HG02610 (cell line): ENCODE measurements around the gene PYGO2.

Experiments used
- ATAC-seq: cut with Tn5 transposase; IDR thresholded peaks from one replicate; pipeline ENCODE4 v1.9.1; 2021; ENCODE audit warnings: mild to moderate bottlenecking, moderate library complexity; ENCODE audit not compliant: unreplicated experiment

The PYGO2 gene

DNA sequence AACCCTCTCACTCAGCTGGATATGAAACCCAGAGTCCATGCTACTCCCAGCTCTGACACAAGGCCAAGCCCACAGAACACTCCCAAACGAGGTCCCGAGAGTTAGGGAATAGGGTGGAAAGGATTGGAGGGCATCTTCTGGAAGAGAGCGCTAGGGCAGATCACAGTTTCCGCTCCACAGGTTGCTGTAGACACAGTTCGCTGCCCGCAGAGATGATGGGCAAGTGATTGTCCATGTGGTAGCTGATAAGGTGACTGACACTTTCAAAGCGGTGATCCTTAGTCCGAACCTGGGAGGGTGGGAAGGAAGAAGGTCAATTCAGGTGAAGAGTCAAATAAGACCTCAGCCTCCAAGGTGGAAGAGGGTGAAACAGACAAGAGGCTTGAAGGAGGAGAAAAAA is 2.1 kb upstream of the PYGO2 start:
- no peak for ATAC-seq

DNA sequence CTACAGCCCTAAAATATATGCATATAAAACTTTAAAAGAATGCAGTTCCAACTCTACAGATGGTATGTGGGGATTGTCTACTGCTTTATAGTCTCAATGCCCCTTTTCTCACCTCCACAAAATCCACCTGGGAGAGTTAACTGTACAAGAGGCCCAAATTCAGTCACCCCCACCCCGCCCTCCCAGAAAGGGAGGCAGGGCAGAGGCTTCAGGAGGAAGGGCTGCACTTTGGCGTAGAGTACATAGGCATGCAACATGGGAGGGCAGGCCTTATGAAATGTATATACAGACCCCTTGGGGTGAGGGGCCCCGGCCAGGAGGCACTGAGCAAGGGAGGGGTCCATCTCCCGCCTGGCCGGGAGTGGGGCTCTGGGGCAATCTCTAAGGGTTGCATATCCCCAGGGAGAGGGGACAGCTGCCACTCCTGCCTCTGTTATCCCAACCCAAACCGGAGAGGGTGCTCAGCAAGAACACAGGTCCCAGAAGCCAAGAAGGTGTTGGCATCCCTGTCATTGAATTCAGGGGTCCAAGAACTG is 1.3 kb upstream of the PYGO2 start:
- ATAC-seq = no peak

DNA sequence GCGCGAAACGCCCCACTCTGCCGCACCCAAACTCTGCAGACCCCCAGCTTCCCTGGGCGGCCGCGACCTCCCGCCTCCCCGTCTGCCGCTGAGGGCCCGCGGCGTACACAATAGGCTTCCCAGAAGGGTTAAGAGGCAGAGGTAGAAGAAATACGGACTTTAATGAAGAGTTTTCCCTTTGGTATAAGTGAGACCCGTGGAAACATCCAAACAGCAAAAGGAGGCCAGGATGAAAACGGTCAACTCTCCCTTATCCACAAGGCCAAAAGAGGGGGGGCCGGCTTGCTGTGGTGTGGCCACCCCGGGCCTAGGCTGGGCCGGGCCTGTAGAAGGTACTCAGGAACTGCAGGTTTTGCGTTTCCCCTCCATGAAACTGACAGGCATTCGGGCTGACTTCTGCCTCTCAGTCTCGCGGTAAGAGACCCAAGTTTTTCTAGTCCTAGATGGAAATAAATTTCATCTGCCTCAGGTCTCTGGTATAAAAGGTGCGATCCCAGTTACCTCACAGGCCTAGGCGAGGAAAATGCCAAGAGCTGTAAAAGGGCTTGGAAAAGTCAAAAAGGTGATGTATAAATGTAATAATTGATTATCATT is 671 bp upstream of the PYGO2 start:
- no peak for ATAC-seq

DNA sequence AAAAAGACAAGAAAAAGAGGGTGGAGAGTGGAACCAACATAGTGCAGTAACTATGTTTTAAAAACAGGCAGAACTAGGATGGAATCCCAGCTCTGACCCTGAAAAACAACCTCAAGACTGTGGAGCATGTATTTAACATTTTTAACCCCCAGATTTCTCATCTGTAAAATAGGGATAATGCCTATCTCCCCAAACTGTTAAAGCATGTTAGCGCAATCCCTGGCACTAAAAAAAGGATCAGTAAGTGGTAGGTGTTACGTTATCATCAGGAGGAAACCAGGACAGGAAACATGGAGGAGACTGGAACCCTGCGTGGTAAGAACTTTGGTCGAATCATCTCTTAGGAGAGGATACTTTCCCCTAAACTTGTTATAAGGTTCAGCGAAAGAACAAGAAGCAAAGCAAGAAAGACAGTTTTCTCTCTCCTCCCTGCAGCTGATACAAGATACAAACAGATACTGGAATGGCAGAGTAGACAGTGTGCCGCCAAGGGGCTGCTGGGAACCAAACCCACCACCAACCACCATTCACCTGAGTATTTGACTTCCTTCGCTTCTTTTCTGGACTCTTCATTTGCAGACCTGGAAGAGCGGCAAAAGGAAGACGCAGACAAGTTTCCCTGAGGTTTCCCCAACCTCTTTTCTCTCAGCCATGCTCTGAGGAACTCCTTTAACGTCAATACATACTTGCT is 991 bp downstream of the PYGO2 start:
- ATAC-seq = no peak

DNA sequence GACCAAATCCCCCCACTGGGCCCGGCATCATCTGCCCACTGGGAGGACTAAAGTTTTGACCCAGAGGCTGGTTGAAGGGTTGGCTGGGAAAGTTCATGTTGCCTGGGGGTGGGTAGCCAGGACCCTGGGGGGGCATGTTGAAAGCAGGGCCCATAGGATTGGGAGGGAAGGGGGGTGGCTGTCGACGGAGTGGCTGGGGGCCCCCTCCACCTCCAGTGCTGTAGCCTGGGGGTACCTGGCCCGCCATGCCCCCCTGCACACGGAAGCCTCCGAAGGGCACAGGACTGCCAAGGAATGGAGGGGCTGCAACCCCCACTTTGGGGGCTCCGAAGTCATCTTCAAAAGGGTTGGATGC is 2.2 kb downstream of the PYGO2 start:
- no peak for ATAC-seq

DNA sequence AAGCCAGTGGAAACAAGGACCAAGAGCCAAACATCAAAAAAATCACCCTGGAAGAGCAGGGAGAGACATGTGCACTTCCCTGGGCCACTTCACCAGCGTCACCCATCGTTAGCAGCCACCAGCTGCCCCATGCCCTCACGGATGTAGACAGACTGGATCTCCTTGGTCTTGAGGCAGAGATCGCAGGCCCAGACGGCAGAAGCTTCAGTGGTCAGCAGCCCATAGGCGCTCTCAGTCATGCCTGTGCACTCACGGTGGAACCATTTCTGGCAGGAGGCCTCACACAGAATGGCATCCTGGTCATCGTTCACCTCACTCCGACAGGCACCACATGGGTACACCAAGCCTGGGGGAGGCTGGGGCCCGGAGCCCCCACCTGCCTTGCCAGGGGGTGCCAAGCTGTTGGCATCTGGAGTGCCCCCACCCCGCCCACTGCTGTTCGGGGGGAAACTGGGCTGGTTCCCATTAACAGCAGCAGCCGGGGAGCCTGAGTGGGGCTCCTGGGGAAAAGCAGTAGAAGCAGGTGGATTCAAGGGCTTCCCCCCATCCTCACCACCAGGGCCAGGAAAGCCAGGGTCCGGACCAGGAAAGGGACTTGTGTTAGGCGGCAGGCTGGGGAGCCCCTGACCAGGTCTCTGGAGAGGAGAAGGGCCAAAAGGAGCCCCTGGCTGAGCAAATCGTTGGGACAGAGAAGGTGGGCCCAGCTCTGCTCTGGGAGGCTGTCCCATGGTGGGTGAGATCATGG is 2.7 kb downstream of the PYGO2 start:
- ATAC-seq = no peak

DNA sequence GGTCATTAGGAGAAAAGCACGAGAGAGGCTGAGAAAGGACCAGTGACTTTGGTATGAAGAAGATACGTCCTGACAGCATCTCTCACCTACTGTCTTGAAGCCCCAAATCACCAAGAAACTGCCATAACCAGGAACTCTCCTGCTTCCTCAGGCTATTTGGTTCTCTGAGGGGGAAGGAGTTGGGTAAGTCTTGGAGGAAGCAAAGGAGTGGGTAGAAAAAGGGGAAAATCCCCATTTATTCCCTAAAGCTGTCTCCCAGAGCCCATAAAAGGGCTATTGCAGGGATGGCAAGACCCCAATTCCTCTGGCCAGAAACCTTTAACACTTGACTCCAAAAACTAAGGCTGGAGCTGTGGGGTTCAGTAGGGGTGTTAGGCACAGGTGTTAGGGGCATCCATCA is 3.5 kb downstream of the PYGO2 start:
- no peak for ATAC-seq

DNA sequence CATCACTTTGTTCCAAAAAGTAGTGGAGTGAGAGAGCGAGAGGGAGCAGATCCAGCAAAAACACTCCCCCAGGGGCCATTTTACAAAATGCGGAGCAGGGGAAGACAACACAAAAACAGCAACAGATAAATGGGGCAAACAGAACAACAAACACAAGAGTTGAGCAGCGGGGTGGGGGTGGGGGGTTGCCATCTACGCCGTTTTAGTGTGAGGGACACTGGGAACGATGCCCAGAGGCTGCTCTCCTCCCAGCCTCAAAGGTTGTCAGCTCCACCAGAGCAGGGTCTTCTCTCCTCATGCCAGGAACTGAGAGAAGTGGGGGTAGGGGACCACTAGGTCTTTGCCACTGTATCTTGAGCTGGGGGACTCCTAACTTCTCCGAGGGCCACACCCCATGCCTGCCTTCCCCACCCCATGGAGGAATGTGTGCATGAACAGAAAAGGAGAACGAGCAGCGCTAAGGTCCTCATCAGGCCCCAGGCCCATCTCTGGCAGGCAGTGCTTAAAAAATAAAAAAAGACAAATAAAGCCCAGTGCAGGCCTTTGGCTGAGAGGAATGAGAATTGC is 4.4 kb downstream of the PYGO2 start:
- ATAC-seq = no peak

DNA sequence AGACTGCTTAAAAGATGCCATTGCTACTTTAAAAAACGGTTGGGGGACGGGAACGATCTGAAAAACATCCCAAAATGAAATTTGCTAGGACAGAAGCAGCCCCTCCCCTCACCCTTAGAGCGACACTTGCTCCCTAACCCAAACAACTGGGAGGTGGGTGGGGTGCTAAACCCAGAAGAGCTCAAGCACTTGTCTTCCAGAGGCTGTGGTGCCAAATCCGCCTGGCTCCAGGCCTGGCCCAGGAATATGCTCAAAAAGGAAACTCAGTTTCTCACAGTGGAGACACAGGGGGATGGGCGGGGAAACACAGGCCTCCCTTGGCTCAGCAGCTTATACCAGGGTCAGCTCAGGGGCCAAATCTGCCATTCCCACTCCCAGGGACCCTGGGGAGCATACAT is 5.0 kb downstream of the PYGO2 start:
- no peak for ATAC-seq

DNA sequence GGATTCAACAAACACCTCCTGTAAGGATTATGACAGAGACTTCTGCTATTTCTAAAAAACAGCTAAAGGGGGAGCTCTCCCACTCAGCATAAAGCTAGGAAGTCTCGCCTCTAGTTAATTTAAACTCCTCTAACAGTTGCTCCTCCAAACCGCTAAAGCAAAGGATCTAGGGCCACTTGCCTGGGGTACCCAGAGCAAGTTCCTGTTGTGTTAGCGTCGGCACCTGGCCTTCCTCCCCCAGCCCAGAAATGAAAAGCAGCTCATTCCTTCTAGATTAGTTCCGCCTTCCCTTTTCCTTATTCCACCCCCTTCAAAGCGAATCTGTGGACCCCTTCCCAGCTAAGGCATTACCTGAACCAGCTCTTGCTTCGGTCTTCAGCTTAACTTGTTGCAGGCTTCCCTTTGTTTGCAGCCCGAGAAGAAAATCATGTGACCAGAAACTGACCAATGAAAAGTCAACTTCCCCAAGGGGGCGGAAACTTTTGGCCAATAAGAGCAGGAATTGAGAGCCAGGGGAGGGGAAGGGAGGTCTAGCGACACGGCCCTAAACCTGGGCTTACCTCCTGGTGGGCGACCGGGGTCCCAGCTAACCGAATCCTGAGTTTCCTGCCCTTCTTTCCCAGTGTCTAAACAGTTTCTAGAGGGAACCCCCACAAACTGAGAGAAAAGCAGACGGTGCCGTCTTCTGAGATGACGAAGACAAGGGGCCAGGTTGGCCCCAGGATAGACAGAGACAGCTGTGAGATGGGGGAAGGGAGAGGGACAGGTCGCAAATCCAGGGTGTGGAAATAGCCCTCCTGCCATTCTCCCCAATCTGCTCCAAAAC is 5.7 kb downstream of the PYGO2 start, which contains the start of gene PBXIP1:
TSS of gene PBXIP1 (minus strand) at position 382 of the 826 bp plus-strand sequence. CDS start 2,378 bp downstream, outside the sequence.
- peak; percentile 45 for ATAC-seq

DNA sequence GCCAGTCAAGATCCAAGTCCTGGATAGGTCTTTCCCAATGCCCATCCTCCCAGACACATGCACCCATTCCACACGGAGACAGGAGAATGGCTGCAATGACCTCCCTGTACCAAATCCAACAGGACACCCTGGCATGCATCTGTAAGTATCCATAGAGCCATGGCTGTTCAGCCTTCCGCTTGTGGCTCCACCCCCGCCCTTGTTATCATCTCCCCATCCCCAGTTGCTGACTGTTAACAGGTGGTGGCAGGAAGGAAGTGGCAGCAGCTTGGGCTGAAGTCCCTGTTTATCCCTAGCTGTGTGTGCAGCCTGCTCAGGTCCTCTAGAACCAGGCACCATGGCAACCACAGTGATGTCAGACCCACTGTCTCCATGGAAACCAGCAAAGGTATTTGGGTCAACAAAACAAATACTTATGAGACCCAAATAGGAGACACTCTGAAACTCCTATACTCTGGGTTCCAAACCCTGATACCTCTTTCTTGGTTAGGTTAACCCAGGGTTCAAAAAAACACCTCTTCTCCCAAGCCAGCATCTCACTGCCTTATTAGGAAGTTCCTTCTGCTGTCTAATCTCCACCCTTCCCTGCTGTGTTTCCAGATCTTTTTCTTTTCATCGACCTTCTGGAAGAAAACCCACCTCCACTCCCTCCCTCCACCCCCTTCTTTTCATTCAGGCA is 6.4 kb downstream of the PYGO2 start:
- peak; percentile 54 for ATAC-seq

DNA sequence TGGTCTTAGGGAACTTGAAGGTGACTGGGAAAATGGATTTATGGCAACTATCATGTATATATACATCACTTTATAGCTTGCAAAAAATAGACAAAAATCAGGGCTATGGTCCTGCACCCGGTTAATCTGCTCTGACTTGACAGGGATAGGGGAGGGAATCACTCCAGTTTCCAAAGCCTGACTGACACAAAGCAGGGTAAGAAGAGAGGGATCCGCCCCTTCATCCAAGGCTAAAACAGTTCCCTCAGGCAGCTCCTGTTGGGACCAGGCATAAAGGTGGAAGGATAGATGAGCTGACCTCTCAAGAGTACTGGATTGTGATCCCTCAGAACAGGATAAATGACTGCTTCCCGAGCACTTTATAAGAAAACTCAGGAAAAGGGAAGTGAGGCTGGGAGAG is 7.0 kb downstream of the PYGO2 start:
- ATAC-seq = no peak

DNA sequence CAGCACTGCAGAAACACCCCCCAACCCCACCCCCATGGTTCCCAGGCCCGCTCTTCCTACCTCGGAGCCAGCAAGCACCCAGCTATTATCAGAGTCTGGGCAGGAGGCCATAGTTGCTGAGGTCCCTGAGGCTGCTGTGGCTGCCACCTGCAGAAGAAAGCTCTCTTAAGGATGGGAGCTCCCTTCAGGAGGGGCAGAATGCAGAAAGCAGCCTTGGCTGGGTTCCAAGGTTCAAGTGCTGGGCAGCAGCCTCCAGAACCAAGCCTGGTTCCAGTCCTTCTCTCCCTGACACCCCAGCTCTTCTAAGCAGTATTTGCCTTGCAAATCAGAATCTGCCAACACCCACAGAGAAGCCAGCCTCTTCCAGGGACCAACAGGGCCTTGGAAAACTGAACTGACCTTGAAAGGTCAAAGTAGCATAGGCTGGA is 8.0 kb downstream of the PYGO2 start:
- ATAC-seq = no peak

DNA sequence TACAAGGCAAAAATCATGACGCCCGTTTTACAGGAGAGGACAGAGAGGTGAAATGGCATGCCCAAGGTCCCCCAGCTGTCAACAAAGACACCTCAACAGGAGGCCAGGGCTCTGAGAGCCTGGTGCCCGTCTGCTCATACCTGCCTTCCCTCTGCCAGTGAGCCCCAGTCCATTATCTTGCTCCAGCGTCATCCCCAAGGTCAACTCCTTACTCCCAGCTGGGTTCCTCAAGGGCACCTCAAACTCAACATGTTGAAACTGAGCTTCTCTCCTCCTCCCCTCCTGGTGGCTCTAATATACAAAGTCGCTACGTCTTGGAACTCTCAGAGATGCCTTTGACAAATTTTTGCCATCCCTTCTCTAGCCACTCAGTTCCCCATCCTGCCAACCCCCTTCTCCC is 8.9 kb downstream of the PYGO2 start:
- ATAC-seq = no peak

DNA sequence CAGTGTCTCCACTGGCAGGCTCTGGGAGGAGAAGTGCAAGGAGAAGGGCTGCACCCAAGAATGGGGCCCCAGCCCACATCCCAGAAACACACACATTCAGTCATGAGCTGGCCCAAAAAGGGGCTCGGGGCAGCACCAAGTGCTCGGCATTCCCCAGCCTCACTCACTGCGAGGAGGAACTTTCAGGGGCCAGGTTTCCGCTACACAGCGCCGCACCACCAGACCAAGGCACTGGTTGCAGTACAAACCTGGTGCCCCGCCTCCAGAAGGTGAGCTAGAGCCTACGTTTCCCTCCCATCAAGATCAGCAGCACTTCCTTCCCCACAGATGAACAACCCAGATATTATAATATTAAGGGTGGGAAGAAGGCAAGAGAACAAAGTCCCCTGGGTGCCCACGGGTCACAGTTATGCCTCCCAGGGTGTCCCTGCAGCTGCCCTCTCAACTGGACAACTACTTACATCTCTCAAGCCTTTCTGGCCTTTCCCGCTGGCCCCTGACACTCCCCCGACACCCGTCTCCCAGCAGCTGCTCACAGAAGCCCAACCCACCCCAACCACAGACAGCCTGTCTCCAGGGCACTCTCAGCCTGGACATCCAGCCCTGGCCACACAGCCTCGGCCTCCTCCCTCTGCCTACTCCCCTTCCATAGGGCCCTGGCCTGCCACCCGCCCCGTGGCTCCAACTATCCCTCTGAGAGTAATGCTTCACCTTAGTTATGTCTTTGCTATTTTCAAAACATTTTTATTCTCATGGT is 9.5 kb downstream of the PYGO2 start:
- ATAC-seq = no peak

DNA sequence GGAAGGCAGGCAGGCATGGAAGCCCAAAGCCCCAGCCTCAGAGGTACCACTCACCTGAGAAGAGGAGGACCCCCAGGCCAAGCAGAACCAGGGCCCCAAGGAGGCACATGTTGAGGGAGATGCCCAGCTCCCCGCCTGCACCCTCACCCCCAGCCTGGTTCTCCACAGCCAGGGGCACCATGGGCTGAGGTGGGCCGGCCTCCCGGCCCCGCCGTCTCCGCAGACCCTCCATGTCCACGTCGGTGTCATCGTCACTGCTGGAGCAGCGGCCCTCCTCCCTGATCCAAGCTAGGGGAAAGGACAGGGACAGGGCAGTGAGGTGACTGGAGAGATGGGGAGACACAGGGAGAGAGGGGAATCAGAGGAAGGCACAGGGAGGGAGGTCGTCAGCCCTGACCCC is 13.5 kb downstream of the PYGO2 start:
- ATAC-seq = no peak

DNA sequence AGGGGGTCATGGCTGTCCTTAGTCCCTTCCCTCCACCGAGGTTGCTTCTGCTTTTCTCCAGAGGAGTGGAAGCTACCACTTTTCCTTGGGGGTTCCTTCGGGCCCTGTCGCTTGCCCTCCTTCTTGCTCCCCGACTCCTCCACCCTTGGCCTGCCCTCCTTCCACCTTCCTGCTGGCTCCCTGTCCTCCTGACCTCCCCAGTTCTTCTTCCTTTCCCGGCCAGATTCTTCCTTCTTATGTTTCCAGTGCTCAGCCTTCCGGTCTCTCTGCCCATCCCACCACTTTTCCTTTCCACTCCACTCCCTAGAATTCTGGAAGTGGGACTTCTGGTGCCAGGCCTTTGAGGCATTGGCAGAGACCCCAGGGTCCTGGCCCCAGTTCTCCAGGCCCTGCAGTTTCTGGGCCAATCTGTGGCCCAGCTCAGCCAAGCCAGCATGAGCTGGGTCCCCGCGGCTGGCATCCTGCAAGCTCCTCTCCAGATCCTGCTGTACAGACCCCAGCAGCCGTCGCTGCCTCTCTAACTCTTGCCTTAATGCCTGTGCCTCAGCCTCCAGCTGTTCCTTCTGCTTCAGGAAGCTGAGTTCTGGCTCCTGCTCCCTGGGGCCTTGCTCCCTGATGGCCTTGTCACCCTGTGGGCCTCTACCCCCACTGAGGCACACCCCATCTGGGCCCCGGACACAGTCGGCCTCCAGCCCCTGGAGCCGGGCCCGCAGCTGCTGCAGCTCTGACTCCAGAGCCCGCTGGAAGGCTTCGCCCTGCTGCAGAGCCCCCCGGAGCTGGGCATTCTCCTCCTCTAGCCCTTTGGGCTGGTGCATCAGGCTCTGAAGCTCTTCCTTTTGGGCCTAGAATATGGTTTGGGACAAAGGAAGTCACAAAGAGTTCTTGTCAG is 15.4 kb downstream of the PYGO2 start:
- ATAC-seq = no peak

DNA sequence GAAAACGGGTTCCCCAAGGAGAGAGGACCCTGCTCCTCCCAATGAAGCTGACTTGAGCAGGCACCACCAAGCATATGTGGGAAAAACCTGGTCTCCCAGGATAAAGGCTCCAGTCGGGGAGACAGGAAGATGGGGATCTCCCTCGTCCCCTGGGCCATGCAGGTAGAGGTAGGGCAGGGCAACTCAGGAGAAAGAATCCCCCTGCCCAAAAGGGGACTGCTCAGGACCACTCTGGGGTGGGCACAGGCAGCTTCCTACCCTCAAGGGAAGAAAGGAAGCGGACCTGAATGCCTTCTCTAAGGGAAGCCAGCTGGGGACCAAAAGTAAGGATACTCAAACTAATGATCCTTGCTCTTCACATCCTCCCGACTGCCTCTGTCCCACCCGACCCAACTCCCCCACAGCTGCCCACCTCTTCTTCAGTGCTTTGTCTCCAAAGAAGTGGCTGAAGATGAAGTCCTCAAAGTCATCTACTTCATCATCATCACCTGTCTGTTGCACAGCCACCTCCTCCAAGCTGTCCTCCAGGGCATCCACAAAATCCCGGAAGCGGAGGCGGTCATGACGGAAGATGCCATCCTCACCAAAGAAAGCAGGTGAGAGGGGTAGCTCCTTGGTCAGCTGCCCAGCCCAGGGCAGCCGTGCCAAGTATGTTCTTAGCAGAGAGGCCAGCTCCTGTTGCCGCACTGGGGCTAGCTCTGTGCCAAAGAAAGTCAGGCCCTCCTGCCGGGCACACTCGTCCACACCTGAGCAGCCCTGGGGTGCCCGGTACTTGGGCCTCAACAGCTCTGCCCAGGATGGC is 16.2 kb downstream of the PYGO2 start:
- no peak for ATAC-seq
